SK-N-DZ (cell line): ENCODE data around the gene DTWD2.
"Not testable (repeated sequence)": the region's sequence is repeated elsewhere in the genome, so short reads cannot be mapped to it uniquely, and the experiment has no call there.

Experiments used
- DNase-seq: peaks from one replicate; pipeline ENCODE4 v3.0.0-alpha.2; 2015; ENCODE audit warnings: low spot score

Gene DTWD2

DNA sequence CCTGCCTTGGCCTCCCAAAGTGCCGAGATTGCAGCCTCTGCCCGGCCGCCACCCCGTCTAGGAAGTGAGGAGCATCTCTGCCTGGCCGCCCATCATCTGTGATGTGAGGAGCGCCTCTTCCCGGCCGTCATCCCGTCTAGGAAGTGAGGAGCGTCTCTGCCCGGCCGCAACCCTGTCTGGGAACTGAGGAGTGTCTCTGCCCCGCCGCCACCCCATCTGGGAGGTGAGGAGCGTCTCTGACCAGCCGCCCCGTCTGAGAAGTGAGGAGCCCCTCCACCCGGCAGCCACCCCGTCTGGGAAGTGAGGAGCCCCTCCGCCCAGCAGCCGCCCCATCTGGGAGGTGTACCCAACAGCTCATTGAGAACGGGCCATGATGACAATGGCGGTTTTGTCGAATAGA, 10.5 kb upstream of the DTWD2 start:
- DNase-seq, result not testable (repeated sequence)

- DNase-seq, result no peak
Observed at GRCh38 chr5:118996098-118996497, 7.8 kb upstream of the DTWD2 start.

DNA sequence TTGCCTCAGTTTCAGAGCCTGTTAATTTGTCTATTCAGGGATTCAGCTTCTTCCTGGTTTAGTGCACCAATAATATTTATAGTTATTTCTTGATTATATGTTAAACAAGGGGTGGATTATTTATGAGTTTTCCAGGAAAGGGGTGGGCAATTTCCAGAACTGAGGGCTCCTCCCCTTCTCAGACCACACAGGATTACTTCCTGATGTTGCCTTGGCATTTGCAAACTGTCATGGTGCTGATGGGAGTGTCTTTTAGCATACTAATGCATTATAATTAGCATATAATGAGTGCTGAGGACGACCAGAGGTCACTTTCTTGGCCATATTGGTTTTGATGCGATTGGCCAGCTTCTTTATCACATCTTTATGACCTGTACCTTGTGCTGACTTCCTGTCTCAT, 6.2 kb upstream of the DTWD2 start:
- DNase-seq, result no peak

GRCh38 chr5:118993118-118993517, 4.8 kb upstream of the DTWD2 start:
- not testable (repeated sequence) for DNase-seq

- not testable (repeated sequence) for DNase-seq
Observed at GRCh38 chr5:118992055-118992454, 3.7 kb upstream of the DTWD2 start.

- no peak for DNase-seq
Observed at GRCh38 chr5:118990582-118990981, 2.2 kb upstream of the DTWD2 start.

GRCh38 chr5:118989816-118990215, 1.5 kb upstream of the DTWD2 start:
- no peak for DNase-seq

DNA sequence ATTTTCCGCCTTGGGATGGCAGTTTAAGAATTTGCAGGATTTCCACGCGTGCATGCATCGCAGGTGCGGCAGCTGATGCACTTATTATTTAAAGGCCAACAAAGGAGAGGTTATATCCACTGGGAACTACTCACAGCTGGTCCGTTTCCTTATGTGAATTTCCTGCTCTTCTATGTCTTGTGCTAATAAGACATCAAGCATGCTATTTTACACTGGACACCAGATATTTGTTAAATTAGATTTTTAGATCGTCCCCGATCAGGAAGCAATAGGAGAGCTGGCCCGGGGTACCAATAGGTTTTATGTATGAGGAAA, 476 bp upstream of the DTWD2 start:
- no peak for DNase-seq

DNA sequence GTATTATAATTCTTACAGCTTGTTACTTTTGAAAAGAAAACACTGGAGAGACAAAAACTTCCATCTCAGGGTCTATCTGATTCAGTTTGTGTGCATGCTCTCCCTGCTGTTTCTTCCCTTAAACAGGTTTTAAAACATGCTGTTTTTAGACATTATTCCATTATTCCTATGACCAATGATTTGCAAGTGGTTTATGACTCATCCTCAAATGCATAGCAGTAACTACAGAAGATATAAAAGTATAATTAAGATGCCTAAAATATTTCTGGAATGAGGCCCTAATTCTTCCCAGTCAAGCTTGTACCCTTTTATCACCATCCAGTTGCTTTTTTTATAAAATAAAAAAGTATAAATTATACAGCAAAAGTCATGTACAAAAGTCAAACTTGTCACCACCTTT, 3.7 kb downstream of the DTWD2 start:
- no peak for DNase-seq

GRCh38 chr5:118981783-118982182, 6.6 kb downstream of the DTWD2 start:
- DNase-seq, result no peak

DNA sequence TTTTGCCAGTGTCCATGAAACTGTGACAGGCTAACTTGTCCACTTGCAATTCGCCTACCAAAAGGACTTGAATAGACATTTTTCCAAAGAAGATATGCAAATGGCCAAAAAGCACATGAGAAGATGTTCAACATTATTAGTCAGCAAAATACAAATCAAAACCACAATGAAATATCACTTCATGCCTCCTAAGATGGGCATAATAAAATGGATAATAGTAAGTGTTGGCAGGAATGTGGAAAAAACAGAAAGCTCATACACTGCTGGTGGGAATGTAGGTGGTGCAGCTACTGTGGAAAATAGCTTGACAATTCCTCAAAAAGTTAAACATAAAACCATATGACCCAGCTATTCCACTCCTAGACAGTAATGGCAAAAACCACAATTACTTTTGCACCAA, 7.9 kb downstream of the DTWD2 start:
- no peak for DNase-seq

DNA sequence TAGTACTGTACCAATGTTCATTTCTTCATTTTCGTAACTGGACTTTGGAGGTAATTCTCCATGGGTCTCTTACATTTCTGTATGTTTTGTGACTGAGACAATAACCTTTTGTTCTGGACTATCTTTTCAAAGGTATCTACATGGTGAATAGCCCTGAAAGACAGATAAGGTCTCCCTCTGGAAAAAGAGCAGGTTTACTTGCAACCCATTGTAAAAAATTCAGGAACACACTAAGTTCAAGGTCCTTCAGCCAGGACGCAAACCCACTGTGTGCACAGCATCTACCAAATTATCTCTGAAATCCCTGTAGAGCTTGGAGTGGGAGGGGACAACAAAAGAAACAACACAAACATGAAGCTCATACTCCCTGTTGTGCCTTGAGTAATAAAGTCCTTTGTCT, 8.3 kb downstream of the DTWD2 start:
- no peak for DNase-seq

- DNase-seq, result not testable (repeated sequence)
Observed at GRCh38 chr5:118973779-118974445, 14.4 kb downstream of the DTWD2 start.

GRCh38 chr5:118968925-118969375, 19.4 kb downstream of the DTWD2 start:
- DNase-seq, result no peak

DNA sequence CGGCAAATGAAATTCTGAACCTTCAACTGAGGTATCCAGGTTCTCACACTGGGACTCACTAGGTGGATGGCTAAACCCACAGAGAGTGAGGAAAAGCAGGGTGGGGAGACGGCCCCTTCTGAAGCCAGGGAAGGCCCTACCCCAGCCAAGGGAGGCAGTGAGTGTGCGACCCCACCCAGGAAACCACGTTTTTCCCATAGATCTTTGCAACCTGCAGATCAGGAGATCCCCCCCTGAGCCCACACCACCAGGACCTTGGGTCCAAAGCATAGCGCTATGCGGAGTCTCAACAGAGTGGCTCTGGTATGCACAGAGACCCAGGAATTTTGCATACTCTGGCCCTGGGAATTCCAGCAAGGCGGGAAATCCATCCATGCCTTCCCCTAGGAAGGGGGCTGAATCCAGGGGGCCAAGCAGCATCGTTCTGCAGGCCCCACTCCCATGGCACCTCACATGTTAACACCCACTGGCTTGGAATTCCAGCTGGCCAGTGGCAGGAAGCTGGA, 19.9 kb downstream of the DTWD2 start:
- DNase-seq, result no peak

- no peak for DNase-seq
Observed at GRCh38 chr5:118967059-118967508, 21.3 kb downstream of the DTWD2 start.

GRCh38 chr5:118965890-118966289, 22.5 kb downstream of the DTWD2 start:
- no peak for DNase-seq

GRCh38 chr5:118964970-118965369, 23.4 kb downstream of the DTWD2 start:
- DNase-seq, result not testable (repeated sequence)

DNA sequence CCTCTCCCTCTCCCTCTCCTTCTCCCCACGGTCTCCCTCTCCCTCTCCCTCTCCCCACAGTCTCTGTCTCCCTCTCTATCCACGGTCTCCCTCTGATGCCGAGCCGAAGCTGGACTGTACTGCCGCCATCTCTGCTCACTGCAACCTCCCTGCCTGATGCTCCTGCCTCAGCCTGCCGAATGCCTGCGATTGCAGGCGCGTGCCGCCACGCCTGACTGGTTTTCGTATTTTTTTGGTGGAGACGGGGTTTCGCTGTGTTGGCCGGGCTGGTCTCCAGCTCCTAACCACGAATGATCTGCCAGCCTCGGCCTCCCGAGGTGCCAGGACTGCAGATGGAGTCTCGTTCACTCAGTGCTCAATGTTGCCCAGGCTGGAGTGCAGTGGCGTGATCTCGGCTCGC, 24.0 kb downstream of the DTWD2 start:
- not testable (repeated sequence) for DNase-seq

DNA sequence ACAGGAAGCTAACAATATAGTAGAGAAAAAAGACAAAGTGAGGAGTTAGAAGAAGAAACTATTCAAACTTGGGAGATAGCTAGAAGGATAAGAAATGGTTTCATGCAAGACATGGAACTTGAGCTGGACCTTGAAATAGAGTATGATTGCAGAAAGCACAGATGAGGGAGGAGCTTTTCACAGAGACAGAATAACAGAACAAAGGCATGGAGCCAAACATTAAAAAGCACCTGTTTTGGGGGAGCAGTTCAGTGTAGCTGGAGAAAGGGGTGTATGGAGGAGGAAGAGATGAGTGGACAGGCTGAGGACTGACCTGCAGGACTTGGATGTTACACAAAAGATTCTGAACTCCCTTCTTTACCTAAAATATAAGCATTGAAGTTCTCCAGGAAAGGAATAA, 25.2 kb downstream of the DTWD2 start:
- DNase-seq, result no peak

- no peak for DNase-seq
Observed at GRCh38 chr5:118960557-118960956, 27.8 kb downstream of the DTWD2 start.

DNA sequence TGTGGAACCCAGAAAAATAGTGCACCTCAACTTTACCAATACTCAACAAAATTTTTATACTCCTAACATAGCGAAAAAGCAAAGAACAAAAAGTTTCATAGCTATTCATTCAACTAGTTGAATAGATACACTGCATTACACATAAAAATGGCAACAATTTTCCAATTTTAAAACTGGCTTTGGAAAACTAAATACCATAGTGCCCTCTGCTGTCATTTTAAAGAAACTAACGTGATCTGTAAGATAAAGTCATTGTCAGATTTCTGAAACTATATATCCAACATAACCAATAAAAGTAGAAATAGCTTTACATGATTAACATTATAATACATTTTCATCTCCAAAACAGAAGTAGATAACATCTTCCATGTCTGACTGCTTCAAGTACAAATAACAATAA, 31.6 kb downstream of the DTWD2 start:
- peak; percentile 62 for DNase-seq

DNA sequence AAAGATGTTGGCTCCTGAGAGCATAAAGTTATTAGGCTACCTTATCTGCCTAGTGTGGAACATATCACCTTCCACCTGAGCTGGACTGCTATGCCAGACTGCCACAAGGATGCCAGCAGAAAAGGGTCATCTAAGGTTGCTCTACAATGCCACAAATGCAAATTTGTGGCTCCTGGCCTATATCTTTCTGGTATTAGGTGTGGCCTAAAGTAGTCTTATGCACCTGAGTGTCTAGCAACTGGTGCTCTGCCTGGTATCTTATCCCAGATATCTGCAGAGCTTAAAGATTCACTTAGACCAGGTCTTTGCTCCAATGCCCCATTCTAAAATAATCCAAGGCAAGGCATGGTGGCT, 34.7 kb downstream of the DTWD2 start:
- no peak for DNase-seq
